ENCODE results near the gene CSAG1.
"Not testable (repeated sequence)": the region's sequence is repeated elsewhere in the genome, so short reads cannot be mapped to it uniquely, and the experiment has no call there.

Gene CSAG1

DNA sequence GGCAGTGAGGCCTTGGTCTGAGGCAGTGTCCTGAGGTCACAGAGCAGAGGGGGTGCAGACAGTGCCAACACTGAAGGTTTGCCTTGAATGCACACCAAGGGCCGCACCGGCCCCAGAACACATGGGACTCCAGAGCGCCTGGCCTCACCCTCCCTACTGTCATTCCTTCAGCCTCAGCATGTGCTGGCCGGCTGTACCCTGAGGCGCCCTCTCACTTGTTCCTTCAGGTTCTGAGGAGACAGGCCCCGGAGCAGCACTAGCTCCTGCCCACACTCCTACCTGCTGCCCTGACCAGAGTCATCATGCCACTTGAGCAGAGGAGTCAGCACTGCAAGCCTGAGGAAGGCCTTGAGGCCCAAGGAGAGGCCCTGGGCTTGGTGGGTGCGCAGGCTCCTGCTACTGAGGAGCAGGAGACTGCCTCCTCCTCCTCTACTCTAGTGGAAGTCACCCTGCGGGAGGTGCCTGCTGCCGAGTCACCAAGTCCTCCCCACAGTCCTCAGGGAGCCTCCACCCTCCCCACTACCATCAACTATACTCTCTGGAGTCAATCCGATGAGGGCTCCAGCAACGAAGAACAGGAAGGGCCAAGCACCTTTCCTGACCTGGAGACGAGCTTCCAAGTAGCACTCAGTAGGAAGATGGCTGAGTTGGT, 2.5 kb upstream of the CSAG1 start:
- no peak overlapping the region for H3K9ac ChIP-seq (ENCODE audit: low read depth, low read length)
- no peak overlapping the region for H3K27ac ChIP-seq (ENCODE audit: low read depth, low read length)
- H3K27me3 ChIP-seq (ENCODE audit: control insufficient read depth, insufficient read depth, low read length): no peaks in the 10 kb centered on the region
- no peaks in the 10 kb centered on the region for H3K36me3 ChIP-seq (ENCODE audit: control insufficient read depth, insufficient read depth, low read length)
- peaks cover 30% of the 10 kb centered on the region for H3K9me3 ChIP-seq (ENCODE audit: control insufficient read depth, insufficient read depth, low read length)
- no peak overlapping the region for H3K4me3 ChIP-seq (ENCODE audit: low read depth, low read length)
- no peaks in the 10 kb centered on the region for H3K4me1 ChIP-seq (ENCODE audit: control insufficient read depth, insufficient read depth, low read length)

DNA sequence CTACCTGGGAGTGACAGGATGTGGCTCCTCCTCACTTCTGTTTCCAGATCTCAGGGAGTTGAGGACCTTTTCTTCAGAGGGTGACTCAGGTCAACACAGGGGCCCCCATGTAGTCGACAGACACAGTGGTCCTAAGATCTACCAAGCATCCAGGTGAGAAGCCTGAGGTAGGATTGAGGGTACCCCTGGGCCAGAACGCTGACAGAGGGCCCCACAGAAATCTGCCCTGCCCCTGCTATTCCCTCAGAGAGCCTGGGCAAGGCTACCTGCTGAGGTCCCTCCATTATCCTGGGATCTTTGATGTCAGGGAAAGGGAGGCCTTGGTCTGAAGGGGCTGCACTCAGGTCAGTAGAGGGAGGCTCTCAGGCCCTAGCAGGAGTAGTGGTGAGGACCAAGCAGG, 1.6 kb upstream of the CSAG1 start:
- Histone ChIP-seq H3K36me3 (ENCODE audit: control insufficient read depth, insufficient read depth, low read length) (no peaks in the 10 kb centered on the region), H3K9me3 (ENCODE audit: control insufficient read depth, insufficient read depth, low read length) (peaks cover 34% of the 10 kb centered on the region), H3K27ac (ENCODE audit: low read depth, low read length) (no peak overlapping the region), H3K27me3 (ENCODE audit: control insufficient read depth, insufficient read depth, low read length) (no peaks in the 10 kb centered on the region), H3K9ac (ENCODE audit: low read depth, low read length) (no peak overlapping the region), H3K4me1 (ENCODE audit: control insufficient read depth, insufficient read depth, low read length) (no peaks in the 10 kb centered on the region), H3K4me3 (ENCODE audit: low read depth, low read length) (no peak overlapping the region)

DNA sequence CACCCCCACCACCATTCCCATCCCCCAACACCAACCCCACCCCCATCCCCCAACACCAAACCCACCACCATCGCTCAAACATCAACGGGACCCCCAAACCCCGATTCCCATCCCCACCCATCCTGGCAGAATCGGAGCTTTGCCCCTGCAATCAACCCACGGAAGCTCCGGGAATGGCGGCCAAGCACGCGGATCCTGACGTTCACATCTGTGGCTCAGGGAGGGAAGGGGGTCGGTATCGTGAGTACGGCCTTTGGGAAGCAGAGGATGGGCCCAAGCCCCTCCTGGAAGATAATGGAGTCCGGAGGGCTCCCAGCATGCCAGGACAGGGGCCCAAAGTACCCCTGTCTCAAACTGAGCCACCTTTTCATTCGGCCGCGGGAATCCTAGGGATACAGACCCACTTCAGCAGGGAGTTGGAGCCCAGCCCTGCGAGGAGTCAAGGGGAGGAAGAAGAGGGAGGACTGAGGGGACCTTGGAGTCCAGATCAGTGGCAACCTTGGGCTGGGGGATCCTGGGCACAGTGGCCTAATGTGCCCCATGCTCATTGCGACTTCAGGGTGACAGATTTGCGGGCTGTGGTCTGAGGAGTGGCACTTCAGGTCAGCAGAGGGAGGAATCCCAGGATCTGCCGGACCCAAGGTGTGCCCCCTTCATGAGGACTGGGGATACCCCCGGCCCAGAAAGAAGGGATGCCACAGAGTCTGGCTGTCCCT, 780 bp upstream of the CSAG1 start:
- H3K4me1 ChIP-seq (ENCODE audit: control insufficient read depth, insufficient read depth, low read length); H3K4me3 ChIP-seq (ENCODE audit: low read depth, low read length); H3K36me3 ChIP-seq (ENCODE audit: control insufficient read depth, insufficient read depth, low read length); H3K9ac ChIP-seq (ENCODE audit: low read depth, low read length); H3K27me3 ChIP-seq (ENCODE audit: control insufficient read depth, insufficient read depth, low read length); H3K27ac ChIP-seq (ENCODE audit: low read depth, low read length): not testable (repeated sequence)
- H3K9me3 ChIP-seq (ENCODE audit: control insufficient read depth, insufficient read depth, low read length): peaks cover 29% of the 10 kb centered on the region

DNA sequence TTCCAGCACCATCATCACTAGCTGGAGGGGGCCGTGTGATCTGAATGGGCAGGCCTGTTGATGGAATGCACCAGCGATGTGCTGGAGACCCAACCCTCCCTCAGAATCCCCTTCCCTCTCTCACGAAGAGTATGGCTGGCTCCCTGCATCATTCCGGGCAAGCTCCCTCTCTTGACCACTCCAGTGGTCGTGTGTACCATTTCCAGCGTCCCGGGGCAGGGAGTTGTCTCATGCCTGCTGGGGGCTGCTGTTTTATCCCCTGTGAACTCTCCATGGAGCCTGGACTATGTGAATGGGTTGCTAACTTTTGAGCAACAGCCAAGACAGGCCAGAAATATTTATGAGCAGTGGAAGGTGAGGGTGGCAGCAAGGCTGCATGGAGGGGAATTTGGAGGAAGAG, 8.1 kb downstream of the CSAG1 start:
- no peaks in the 10 kb centered on the region for H3K36me3 ChIP-seq (ENCODE audit: control insufficient read depth, insufficient read depth, low read length)
- no peaks in the 10 kb centered on the region for H3K4me1 ChIP-seq (ENCODE audit: control insufficient read depth, insufficient read depth, low read length)
- no peak overlapping the region for H3K4me3 ChIP-seq (ENCODE audit: low read depth, low read length)
- no peak overlapping the region for H3K9ac ChIP-seq (ENCODE audit: low read depth, low read length)
- H3K27me3 ChIP-seq (ENCODE audit: control insufficient read depth, insufficient read depth, low read length): no peaks in the 10 kb centered on the region
- peaks cover 18% of the 10 kb centered on the region for H3K9me3 ChIP-seq (ENCODE audit: control insufficient read depth, insufficient read depth, low read length)
- H3K27ac ChIP-seq (ENCODE audit: low read depth, low read length): no peak overlapping the region

DNA sequence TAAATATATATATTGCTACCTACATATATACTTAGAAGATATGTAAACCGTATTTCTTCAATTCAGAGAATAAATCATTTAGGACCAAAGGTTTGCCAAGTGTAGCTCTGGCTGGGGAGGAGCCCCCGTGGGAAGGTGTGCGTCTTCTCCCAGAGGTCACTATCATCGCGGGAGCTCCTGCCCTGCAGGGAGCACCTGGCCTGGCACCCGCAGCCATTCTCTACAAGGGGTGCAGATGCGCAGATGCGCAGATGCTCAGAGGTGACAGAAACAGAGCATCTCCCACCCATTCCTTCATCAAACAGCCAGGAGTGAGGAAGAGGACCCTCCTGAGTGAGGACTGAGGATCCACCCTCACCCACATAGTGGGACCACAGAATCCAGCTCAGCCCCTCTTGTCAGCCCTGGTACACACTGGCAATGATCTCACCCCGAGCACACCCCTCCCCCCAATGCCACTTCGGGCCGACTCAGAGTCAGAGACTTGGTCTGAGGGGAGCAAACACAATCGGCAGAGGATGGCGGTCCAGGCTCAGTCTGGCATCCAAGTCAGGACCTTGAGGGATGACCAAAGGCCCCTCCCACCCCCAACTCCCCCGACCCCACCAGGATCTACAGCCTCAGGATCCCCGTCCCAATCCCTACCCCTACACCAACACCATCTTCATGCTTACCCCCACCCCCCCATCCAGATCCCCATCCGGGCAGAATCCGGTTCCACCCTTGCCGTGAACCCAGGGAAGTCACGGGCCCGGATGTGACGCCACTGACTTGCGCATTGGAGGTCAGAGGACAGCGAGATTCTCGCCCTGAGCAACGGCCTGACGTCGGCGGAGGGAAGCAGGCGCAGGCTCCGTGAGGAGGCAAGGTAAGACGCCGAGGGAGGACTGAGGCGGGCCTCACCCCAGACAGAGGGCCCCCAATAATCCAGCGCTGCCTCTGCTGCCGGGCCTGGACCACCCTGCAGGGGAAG, 19.4 kb downstream of the CSAG1 start, which contains the start of gene MAGEA2B:
Gene MAGEA2B, plus strand, starts transcription at position 814 of the 973 bp plus-strand sequence. CDS start 2,479 bp downstream, outside the sequence.
- not testable (repeated sequence) for H3K27me3 ChIP-seq (ENCODE audit: control insufficient read depth, insufficient read depth, low read length); H3K9me3 ChIP-seq (ENCODE audit: control insufficient read depth, insufficient read depth, low read length); H3K9ac ChIP-seq (ENCODE audit: low read depth, low read length); H3K36me3 ChIP-seq (ENCODE audit: control insufficient read depth, insufficient read depth, low read length); H3K4me1 ChIP-seq (ENCODE audit: control insufficient read depth, insufficient read depth, low read length); H3K4me3 ChIP-seq (ENCODE audit: low read depth, low read length); H3K27ac ChIP-seq (ENCODE audit: low read depth, low read length)

DNA sequence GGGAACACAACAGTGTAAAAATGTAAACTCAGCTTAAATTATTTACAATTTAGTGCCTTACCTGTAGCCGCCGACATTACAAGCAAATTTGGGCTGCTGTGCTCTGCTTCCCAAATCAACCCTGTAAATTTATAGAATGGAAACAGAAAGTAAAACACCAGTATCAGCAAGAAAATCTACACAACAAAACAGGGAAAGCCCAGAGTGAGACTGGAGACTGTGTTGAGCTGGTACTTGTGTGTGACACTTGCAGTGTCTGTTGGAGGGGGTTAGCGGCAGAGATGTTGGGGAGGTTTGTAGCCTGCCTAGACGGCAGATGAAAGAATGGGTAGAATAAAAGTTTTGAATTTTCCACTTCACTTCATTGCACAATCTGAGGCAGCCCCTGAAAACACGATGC, 20.3 kb downstream of the CSAG1 start:
- not testable (repeated sequence) for H3K9me3 ChIP-seq (ENCODE audit: control insufficient read depth, insufficient read depth, low read length); H3K27ac ChIP-seq (ENCODE audit: low read depth, low read length); H3K27me3 ChIP-seq (ENCODE audit: control insufficient read depth, insufficient read depth, low read length); H3K9ac ChIP-seq (ENCODE audit: low read depth, low read length); H3K4me1 ChIP-seq (ENCODE audit: control insufficient read depth, insufficient read depth, low read length); H3K36me3 ChIP-seq (ENCODE audit: control insufficient read depth, insufficient read depth, low read length); H3K4me3 ChIP-seq (ENCODE audit: low read depth, low read length)

DNA sequence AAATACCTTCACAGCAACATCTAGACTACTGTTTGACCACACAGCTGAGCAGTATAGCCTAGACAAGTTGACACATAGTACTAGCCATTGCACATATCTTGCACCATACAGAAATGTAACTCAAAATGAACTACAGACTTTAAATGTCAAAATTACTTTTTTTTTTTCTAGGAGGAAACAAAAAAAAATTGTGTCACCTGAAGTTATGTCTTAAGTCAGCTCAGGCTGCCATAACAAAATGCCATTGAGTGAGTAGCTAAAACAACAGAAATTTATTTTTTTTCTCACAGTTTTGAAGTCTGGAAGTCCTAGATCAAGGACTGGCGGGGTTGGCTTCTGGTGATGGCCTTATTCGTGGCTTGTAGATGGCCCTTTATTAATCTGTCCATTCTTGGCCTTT, 24.3 kb downstream of the CSAG1 start, which contains the start of gene CSAG2:
Gene CSAG2, minus strand, starts transcription at position 101 of the 400 bp plus-strand sequence. CDS start 161 bp downstream, outside the sequence.
- H3K4me1 ChIP-seq (ENCODE audit: control insufficient read depth, insufficient read depth, low read length); H3K27me3 ChIP-seq (ENCODE audit: control insufficient read depth, insufficient read depth, low read length); H3K9ac ChIP-seq (ENCODE audit: low read depth, low read length); H3K4me3 ChIP-seq (ENCODE audit: low read depth, low read length); H3K36me3 ChIP-seq (ENCODE audit: control insufficient read depth, insufficient read depth, low read length); H3K9me3 ChIP-seq (ENCODE audit: control insufficient read depth, insufficient read depth, low read length); H3K27ac ChIP-seq (ENCODE audit: low read depth, low read length): not testable (repeated sequence)

DNA sequence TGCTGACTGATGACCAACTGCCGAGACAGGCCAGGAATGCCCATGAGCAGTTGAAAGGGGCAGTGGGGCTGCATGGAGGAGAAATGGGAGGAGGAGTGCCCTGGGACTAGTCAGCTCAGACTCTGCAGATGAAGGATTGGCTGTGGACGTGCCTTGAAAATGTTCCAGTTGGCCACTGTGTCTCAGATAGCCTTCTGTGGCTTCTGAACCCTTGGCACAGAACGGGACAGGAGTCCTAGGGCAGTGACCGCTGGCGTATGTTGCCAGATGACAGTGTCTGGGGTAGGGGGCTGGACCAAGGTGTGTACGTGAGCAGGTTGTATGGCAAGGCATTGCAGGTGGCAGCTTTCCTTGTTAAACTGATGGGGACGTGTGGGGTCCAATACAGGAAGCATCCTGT, 27.0 kb downstream of the CSAG1 start:
- not testable (repeated sequence) for H3K27me3 ChIP-seq (ENCODE audit: control insufficient read depth, insufficient read depth, low read length)

DNA sequence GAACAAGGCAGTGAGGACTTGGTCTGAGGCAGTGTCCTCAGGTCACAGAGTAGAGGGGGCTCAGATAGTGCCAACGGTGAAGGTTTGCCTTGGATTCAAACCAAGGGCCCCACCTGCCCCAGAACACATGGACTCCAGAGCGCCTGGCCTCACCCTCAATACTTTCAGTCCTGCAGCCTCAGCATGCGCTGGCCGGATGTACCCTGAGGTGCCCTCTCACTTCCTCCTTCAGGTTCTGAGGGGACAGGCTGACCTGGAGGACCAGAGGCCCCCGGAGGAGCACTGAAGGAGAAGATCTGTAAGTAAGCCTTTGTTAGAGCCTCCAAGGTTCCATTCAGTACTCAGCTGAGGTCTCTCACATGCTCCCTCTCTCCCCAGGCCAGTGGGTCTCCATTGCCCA, 33.1 kb downstream of the CSAG1 start:
- H3K4me3 ChIP-seq (ENCODE audit: low read depth, low read length); H3K4me1 ChIP-seq (ENCODE audit: control insufficient read depth, insufficient read depth, low read length): not testable (repeated sequence)

More for the DNA sequence above, 27.0 kb downstream of the CSAG1 start:
- not testable (repeated sequence) for H3K4me1 ChIP-seq (ENCODE audit: control insufficient read depth, insufficient read depth, low read length); H3K36me3 ChIP-seq (ENCODE audit: control insufficient read depth, insufficient read depth, low read length); H3K9ac ChIP-seq (ENCODE audit: low read depth, low read length); H3K4me3 ChIP-seq (ENCODE audit: low read depth, low read length); H3K27ac ChIP-seq (ENCODE audit: low read depth, low read length); H3K9me3 ChIP-seq (ENCODE audit: control insufficient read depth, insufficient read depth, low read length)

DNA sequence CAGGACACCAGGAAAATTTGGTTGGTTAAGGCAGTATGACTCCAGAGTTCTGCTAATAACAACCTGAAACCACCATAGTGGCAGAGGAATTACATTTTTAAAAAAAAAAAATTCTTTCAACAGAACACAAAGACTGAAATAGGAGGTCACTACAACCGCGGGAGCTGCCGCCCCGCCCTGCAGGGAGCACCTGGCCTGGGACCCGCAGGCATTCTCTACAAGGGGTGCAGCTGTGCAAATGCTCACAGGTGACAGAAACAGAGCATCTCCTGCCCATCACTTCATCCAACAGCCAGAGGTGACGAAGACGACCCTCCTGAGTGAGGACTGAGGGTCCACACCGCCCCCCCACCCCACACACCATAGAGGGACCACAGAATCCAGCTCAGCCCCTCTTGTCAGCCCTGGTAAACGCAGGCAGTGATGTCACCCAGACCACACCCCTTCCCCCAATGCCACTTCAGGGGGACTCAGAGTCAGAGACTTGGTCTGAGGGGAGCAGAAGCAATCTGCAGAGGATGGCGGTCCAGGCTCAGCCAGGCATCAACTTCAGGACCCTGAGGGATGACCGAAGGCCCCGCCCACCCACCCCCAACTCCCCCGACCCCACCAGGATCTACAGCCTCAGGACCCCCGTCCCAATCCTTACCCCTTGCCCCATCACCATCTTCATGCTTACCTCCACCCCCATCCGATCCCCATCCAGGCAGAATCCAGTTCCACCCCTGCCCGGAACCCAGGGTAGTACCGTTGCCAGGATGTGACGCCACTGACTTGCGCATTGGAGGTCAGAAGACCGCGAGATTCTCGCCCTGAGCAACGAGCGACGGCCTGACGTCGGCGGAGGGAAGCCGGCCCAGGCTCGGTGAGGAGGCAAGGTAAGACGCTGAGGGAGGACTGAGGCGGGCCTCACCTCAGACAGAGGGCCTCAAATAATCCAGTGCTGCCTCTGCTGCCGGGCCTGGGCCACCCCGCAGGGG, 35.3 kb downstream of the CSAG1 start, which contains the start of gene MAGEA3:
Gene MAGEA3, plus strand, starts transcription at position 843 of the 980 bp plus-strand sequence. CDS start 2,039 bp downstream, outside the sequence.
- not testable (repeated sequence) for H3K9ac ChIP-seq (ENCODE audit: low read depth, low read length)

More for the DNA sequence above, 33.1 kb downstream of the CSAG1 start:
- not testable (repeated sequence) for H3K27ac ChIP-seq (ENCODE audit: low read depth, low read length); H3K9me3 ChIP-seq (ENCODE audit: control insufficient read depth, insufficient read depth, low read length); H3K27me3 ChIP-seq (ENCODE audit: control insufficient read depth, insufficient read depth, low read length); H3K36me3 ChIP-seq (ENCODE audit: control insufficient read depth, insufficient read depth, low read length); H3K9ac ChIP-seq (ENCODE audit: low read depth, low read length)

More for the DNA sequence above, 35.3 kb downstream of the CSAG1 start, which contains the start of gene MAGEA3:
- H3K9me3 ChIP-seq (ENCODE audit: control insufficient read depth, insufficient read depth, low read length); H3K27ac ChIP-seq (ENCODE audit: low read depth, low read length); H3K27me3 ChIP-seq (ENCODE audit: control insufficient read depth, insufficient read depth, low read length); H3K36me3 ChIP-seq (ENCODE audit: control insufficient read depth, insufficient read depth, low read length); H3K4me1 ChIP-seq (ENCODE audit: control insufficient read depth, insufficient read depth, low read length); H3K4me3 ChIP-seq (ENCODE audit: low read depth, low read length): not testable (repeated sequence)
